Activated naive CD8-positive, alpha-beta T cell (primary cell): ENCODE results near the gene SCAF8.

Experiments used
- H3K27ac Mint-ChIP-seq: one replicate; pipeline ENCODE4 v1.8.0; 2021; ENCODE audit warnings: mixed read lengths
- H3K27me3 Mint-ChIP-seq: one replicate; pipeline ENCODE4 v1.8.0; 2021; ENCODE audit warnings: mixed read lengths
- H3K36me3 Mint-ChIP-seq: one replicate; pipeline ENCODE4 v1.8.0; 2021; ENCODE audit warnings: mixed read lengths
- H3K4me1 Mint-ChIP-seq: one replicate; pipeline ENCODE4 v1.8.0; 2021; ENCODE audit warnings: low read depth, mixed read lengths
- H3K4me3 Mint-ChIP-seq: one replicate; pipeline ENCODE4 v1.8.0; 2021; ENCODE audit warnings: mild to moderate bottlenecking, mixed read lengths
- H3K9me3 Mint-ChIP-seq: one replicate; pipeline ENCODE4 v1.8.0; 2021; ENCODE audit warnings: low read depth, mixed read lengths

SCAF8 gene

GRCh38 chr6:154822947-154823558 lies 89.8 kb downstream of the SCAF8 start:
- no peaks in the 10 kb centered on the region for H3K9me3 Mint-ChIP-seq
- no peak overlapping the region for H3K4me3 Mint-ChIP-seq
- H3K4me1 Mint-ChIP-seq, result peaks cover 13% of the 10 kb centered on the region
- peaks cover 25% of the 10 kb centered on the region for H3K36me3 Mint-ChIP-seq
- H3K27me3 Mint-ChIP-seq, result no peaks in the 10 kb centered on the region
- H3K27ac Mint-ChIP-seq, result peak overlapping the region; percentile 69

DNA sequence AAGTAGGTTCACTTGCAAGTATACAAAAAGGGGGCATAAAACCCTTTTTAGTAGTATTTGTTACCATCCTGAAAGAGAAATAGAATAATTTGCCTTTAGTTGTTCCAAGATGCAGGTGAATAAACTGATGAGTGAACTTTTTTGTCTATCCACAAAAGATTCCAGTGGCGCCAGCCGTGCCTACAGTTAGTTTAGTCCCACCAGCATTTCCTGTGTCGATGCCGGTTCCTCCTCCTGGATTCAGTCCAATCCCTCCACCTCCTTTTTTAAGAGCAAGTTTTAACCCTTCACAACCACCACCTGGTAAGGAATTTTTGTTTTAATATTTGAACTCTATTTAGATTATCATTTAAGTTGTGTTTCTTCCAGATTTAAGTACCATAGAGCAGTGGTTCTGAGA lies 90.9 kb downstream of the SCAF8 start:
- peaks cover 15% of the 10 kb centered on the region for H3K4me1 Mint-ChIP-seq
- no peak overlapping the region for H3K4me3 Mint-ChIP-seq
- H3K27me3 Mint-ChIP-seq, result no peaks in the 10 kb centered on the region
- peak overlapping the region; percentile 50 for H3K27ac Mint-ChIP-seq
- no peaks in the 10 kb centered on the region for H3K9me3 Mint-ChIP-seq
- H3K36me3 Mint-ChIP-seq, result peaks cover 25% of the 10 kb centered on the region

- no peaks in the 10 kb centered on the region for H3K27me3 Mint-ChIP-seq
- no peaks in the 10 kb centered on the region for H3K9me3 Mint-ChIP-seq
- H3K4me3 Mint-ChIP-seq, result no peak overlapping the region
- H3K36me3 Mint-ChIP-seq, result peaks cover 5% of the 10 kb centered on the region
- H3K4me1 Mint-ChIP-seq, result peaks cover 23% of the 10 kb centered on the region
- no peak overlapping the region for H3K27ac Mint-ChIP-seq
Observed at GRCh38 chr6:154829970-154830369, 96.8 kb downstream of the SCAF8 start.

DNA sequence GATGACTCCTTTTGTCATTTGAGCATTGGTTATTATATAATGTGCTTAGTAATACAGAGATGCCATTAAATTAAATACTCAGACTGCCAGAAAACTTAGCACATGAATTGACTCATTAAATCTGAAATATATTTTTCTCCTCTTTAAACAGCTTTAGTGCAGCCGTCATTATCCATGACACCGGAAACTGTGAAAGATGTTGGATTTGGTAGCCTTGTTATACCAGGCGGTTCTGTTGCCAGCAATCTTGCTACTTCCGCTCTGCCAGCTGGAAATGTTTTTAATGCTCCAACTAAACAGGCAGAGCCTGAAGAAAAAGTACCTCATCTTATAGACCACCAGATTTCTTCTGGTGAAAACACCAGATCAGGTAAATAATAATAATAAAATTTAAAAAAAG lies 97.6 kb downstream of the SCAF8 start:
- Mint-ChIP-seq H3K4me3 (no peak overlapping the region), H3K27ac (no peak overlapping the region), H3K36me3 (peaks cover 5% of the 10 kb centered on the region), H3K9me3 (no peaks in the 10 kb centered on the region), H3K4me1 (peaks cover 27% of the 10 kb centered on the region), H3K27me3 (no peaks in the 10 kb centered on the region)

DNA sequence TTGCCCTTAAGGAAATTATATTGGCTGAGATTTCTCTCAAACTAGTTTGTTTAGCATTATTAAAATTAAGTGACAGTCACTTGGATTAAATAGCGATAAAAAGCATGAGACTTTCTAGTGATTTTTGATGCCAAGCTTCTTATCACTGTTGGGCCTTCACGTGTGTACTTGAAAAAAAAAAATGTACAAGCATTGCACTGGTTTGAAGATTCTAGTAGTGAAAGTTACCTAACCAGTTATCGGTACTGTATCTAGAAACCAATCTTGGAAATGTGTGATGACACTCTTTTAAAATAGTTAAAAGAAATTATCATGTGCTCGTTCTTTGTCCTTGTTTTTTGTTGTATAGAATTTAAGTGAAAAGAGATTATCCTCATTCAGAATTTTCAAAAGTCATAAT lies 102.1 kb downstream of the SCAF8 start:
- Mint-ChIP-seq H3K27me3 (no peaks in the 10 kb centered on the region), H3K9me3 (no peaks in the 10 kb centered on the region), H3K4me1 (peaks cover 34% of the 10 kb centered on the region), H3K27ac (no peak overlapping the region), H3K4me3 (no peak overlapping the region), H3K36me3 (peaks cover 3% of the 10 kb centered on the region)

GRCh38 chr6:154839546-154839945 lies 106.3 kb downstream of the SCAF8 start:
- Mint-ChIP-seq H3K9me3 (no peaks in the 10 kb centered on the region), H3K27ac (no peak overlapping the region), H3K4me1 (peaks cover 34% of the 10 kb centered on the region), H3K36me3 (peaks cover 6% of the 10 kb centered on the region), H3K4me3 (no peak overlapping the region), H3K27me3 (no peaks in the 10 kb centered on the region)

- Mint-ChIP-seq H3K36me3 (peaks cover 9% of the 10 kb centered on the region), H3K27me3 (no peaks in the 10 kb centered on the region), H3K4me3 (no peak overlapping the region), H3K27ac (no peak overlapping the region), H3K9me3 (no peaks in the 10 kb centered on the region), H3K4me1 (peaks cover 32% of the 10 kb centered on the region)
Observed at GRCh38 chr6:154840363-154840762, 107.1 kb downstream of the SCAF8 start.

DNA sequence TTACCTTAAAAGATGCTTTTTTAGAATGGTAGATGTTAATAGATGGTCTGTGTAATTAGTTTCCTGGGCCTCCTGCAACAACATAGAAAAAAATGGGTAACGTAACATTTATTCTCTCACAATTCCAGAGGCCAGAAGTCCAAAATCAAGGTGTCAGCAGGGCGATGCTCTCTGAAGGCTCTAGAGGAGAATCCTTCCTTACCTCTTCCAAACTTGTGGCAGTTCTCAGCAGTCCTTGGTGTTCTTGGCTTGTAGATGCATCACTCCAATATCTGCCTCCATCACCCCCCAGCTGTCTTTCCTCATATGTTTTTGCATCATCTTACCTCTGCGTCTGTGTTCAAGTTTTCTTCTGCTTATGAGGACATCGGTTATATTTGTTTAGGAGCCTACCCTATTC lies 107.9 kb downstream of the SCAF8 start:
- H3K4me1 Mint-ChIP-seq, result peaks cover 30% of the 10 kb centered on the region
- no peak overlapping the region for H3K27ac Mint-ChIP-seq
- H3K4me3 Mint-ChIP-seq, result no peak overlapping the region
- no peaks in the 10 kb centered on the region for H3K27me3 Mint-ChIP-seq
- no peaks in the 10 kb centered on the region for H3K9me3 Mint-ChIP-seq
- peaks cover 9% of the 10 kb centered on the region for H3K36me3 Mint-ChIP-seq

DNA sequence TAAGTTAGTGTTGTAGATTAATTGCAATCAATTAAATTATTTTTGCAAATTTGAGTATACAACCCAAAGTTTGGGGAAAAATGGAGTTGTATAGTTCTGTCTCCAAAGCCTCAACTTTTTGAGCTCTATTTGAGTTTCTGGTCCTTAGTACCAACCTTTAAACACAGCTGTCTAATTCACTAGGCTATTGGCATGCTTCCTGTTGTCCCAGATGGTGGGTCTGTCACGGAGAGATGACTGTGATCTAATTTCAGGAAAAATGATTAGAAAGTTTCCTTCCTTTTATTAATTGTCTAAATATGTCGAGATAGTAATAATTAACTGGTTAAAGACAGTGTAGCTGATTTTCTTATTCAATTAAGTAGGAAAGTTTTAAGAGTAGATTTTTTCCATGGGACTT lies 109.6 kb downstream of the SCAF8 start:
- Mint-ChIP-seq H3K27ac (no peak overlapping the region), H3K9me3 (no peaks in the 10 kb centered on the region), H3K4me1 (peaks cover 36% of the 10 kb centered on the region), H3K4me3 (no peak overlapping the region), H3K27me3 (no peaks in the 10 kb centered on the region), H3K36me3 (peaks cover 9% of the 10 kb centered on the region)

GRCh38 chr6:154847318-154847717 lies 114.1 kb downstream of the SCAF8 start:
- Mint-ChIP-seq H3K9me3 (no peaks in the 10 kb centered on the region), H3K27me3 (no peaks in the 10 kb centered on the region), H3K36me3 (peaks cover 17% of the 10 kb centered on the region), H3K27ac (no peak overlapping the region), H3K4me3 (no peak overlapping the region), H3K4me1 (peaks cover 33% of the 10 kb centered on the region)

DNA sequence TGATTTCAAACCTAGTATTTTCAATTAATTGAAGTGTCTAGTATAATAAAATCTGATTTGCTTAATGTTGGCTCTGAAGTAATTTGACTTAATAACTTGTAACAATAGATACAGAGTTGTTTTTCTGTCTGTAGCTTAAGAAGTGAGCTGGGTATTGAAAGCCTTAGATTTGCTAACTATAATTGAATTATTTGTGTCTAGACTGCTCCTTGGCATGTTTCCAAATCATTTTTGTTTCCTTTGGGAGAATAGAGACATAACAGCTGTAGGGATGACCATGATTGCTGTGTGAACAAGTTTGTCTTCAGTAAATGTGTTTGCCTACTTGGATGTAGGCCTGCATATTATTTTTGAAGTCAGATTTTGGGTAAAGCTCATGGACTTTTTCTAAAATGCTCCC lies 115.4 kb downstream of the SCAF8 start:
- Mint-ChIP-seq H3K36me3 (peaks cover 20% of the 10 kb centered on the region), H3K9me3 (no peaks in the 10 kb centered on the region), H3K27ac (no peak overlapping the region), H3K4me3 (no peak overlapping the region), H3K27me3 (no peaks in the 10 kb centered on the region), H3K4me1 (peaks cover 25% of the 10 kb centered on the region)

- Mint-ChIP-seq H3K27ac (peak overlapping the region; percentile 41), H3K4me1 (peaks cover 23% of the 10 kb centered on the region), H3K9me3 (no peaks in the 10 kb centered on the region), H3K4me3 (no peak overlapping the region), H3K36me3 (peaks cover 20% of the 10 kb centered on the region), H3K27me3 (no peaks in the 10 kb centered on the region)
Observed at GRCh38 chr6:154849475-154849874, 116.3 kb downstream of the SCAF8 start.

DNA sequence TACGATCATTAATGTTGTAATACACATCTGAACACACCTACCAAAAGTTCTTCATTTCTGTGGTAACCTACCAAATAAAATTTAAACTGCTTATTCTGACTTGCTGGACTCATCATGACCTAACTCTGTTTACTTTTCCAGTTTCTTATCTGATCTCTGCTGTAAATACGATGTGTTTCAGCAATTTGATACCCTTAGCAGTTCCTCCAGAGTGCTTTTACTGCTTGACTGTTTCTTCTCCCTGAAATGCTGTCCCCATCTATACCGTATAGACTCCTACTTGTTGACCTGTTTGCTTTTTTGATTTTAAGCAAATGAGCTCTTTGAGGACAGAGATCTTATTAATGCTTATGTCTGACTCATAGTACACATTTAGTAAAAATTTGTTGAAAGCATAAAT lies 119.5 kb downstream of the SCAF8 start:
- Mint-ChIP-seq H3K27me3 (no peaks in the 10 kb centered on the region), H3K4me3 (no peak overlapping the region), H3K4me1 (peaks cover 12% of the 10 kb centered on the region), H3K9me3 (no peaks in the 10 kb centered on the region), H3K36me3 (peaks cover 21% of the 10 kb centered on the region), H3K27ac (no peak overlapping the region)

DNA sequence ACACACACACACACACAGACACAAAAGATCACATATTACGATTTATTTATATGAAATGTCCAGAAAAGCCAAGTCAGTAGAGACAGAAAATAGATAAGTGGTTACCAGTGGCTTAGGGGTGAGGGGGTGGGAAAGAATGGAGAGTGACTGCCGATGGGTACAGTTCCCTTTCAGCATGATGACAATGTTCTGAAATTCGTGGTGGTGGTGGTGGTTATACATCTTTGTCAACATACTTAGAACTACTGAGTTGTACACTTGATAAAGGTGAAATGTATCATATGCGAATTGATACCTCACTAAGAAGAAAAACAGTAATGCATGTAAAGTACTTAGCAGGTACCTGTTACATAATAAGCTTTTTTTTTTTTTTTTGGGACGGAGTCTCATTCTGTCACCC lies 124.3 kb downstream of the SCAF8 start:
- peaks cover 9% of the 10 kb centered on the region for H3K36me3 Mint-ChIP-seq
- no peak overlapping the region for H3K27ac Mint-ChIP-seq
- no peaks in the 10 kb centered on the region for H3K27me3 Mint-ChIP-seq
- H3K4me1 Mint-ChIP-seq, result peaks cover 3% of the 10 kb centered on the region
- no peaks in the 10 kb centered on the region for H3K9me3 Mint-ChIP-seq
- H3K4me3 Mint-ChIP-seq, result no peak overlapping the region

DNA sequence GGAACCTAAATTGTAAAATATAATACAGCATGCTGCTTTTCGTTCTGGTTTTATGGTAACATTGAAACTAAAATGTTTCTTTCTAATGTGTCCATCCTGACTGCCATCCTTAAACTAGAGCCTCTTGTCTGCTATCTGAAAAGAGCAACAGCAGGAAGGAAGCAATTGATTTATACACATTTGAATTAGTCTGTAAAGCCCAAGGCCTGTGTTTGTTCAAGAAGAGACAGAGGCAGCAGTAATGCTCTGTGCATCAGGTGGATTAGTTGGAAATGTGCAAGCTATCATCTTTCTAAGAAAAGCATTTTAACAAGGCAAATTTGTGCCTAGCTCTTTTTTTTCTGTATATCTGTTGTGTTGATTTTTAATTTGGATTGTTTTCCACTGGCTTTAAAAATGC lies 128.6 kb downstream of the SCAF8 start:
- Mint-ChIP-seq H3K36me3 (peaks cover 5% of the 10 kb centered on the region), H3K9me3 (no peaks in the 10 kb centered on the region), H3K4me3 (no peak overlapping the region), H3K27me3 (no peaks in the 10 kb centered on the region), H3K27ac (no peak overlapping the region), H3K4me1 (peaks cover 7% of the 10 kb centered on the region)

DNA sequence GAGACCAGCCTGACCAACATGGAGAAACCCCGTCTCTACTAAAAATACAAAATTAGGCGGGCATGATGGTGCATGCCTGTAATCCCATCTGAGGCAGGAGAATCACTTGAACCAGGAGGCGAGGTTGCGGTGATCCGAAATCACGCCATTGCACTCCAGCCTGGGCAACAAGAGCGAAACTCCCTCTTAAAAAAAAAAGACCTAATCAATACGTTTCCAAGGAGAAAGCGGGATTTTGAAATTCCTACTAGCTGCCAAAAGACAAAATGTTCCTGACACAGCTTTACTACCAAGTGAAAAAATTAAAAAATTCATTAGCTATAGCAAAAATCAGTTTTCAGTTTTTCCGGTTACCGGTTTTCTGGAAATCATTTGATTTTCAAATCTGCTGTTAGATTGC lies 129.3 kb downstream of the SCAF8 start:
- H3K36me3 Mint-ChIP-seq, result peaks cover 5% of the 10 kb centered on the region
- H3K4me1 Mint-ChIP-seq, result peaks cover 7% of the 10 kb centered on the region
- H3K4me3 Mint-ChIP-seq, result no peak overlapping the region
- H3K27ac Mint-ChIP-seq, result no peak overlapping the region
- H3K9me3 Mint-ChIP-seq, result no peaks in the 10 kb centered on the region
- no peaks in the 10 kb centered on the region for H3K27me3 Mint-ChIP-seq
